ENCODE measurements around the gene WFDC2.

- no peak for TF ChIP-seq CTCF (IDR thresholded peaks at IDR 0.05)
- no peak for TF ChIP-seq EP300 (IDR thresholded peaks at IDR 0.05; ENCODE audit: low read depth)
These were observed 33.9 kb downstream of the WFDC2 start for GRCh38 chr20:45503403-45503802.

All from transverse colon (tissue), 3 donors.